Natural killer cell (primary cell): ENCODE measurements around the gene ZNF138. TPM values are rescaled to one million over a fixed set of nuclear protein-coding genes. Genes with fewer than 3 reads are reported as not detected.

ENCODE experiments used
- ATAC-seq, 3 donors: fragments of 150-1000 bp in 2 of 3; fragments of 200-7000 bp in 1 of 3; cut with Tn5 transposase; 1 replicate in 1 of 3; 2 replicates in 2 of 3; pipeline ENCODE4 v1.10.0; 2021; ENCODE audit warnings: mild to moderate bottlenecking in 2 of 3, moderate library complexity in 2 of 3
- DNase-seq, 2 donors: peaks; one replicate each; pipeline versions ENCODE4 v3.0.0 to v3.0.0-alpha.2; 2013 to 2021; ENCODE audit warnings: mixed read lengths in 1 of 2
- H3K27ac ChIP-seq: one replicate; pipeline ENCODE4 v1.5.1; 2013; ENCODE audit warnings: mild to moderate bottlenecking, low read length
- H3K27me3 ChIP-seq: one replicate; pipeline ENCODE4 v1.6.1; 2013; ENCODE audit warnings: low read length; ENCODE audit not compliant: control insufficient read depth, insufficient read depth
- H3K36me3 ChIP-seq: one replicate; pipeline ENCODE4 v1.6.1; 2013; ENCODE audit warnings: low read length; ENCODE audit not compliant: control insufficient read depth, insufficient read depth
- H3K4me1 ChIP-seq: one replicate; pipeline ENCODE4 v1.6.1; 2013; ENCODE audit warnings: low read length; ENCODE audit not compliant: control insufficient read depth, insufficient read depth
- H3K4me3 ChIP-seq: one replicate; pipeline ENCODE4 v1.5.1; 2013; ENCODE audit warnings: low read length
- H3K9me3 ChIP-seq: one replicate; pipeline ENCODE4 v1.6.1; 2013; ENCODE audit warnings: low read length; ENCODE audit not compliant: control insufficient read depth, insufficient read depth
- H3K27ac Mint-ChIP-seq, 2 donors: one replicate each; pipeline ENCODE4 v1.8.0; 2022; ENCODE audit warnings: mild to moderate bottlenecking in 2 of 2, mixed read lengths in 2 of 2, moderate library complexity in 1 of 2
- H3K27me3 Mint-ChIP-seq, 2 donors: one replicate each; pipeline ENCODE4 v1.8.0; 2022; ENCODE audit warnings: low read depth in 2 of 2, mixed read lengths in 2 of 2
- H3K36me3 Mint-ChIP-seq: one replicate; pipeline ENCODE4 v1.8.0; 2022; ENCODE audit warnings: mixed read lengths
- H3K4me1 Mint-ChIP-seq, 2 donors: one replicate each; pipeline ENCODE4 v1.8.0; 2022; ENCODE audit warnings: mixed read lengths in 2 of 2
- H3K4me3 Mint-ChIP-seq: one replicate; pipeline ENCODE4 v1.8.0; 2022; ENCODE audit warnings: mild to moderate bottlenecking, moderate library complexity, mixed read lengths
- H3K9me3 Mint-ChIP-seq, 2 donors: one replicate each; pipeline ENCODE4 v1.8.0; 2022; ENCODE audit warnings: mixed read lengths in 2 of 2
- WGBS: methylation state at CpG from one replicate; pipeline ENCODE4 v1.1.7; 2013; ENCODE audit warnings: missing lambda C conversion rate; ENCODE audit not compliant: insufficient coverage; 5-methylcytosine and 5-hydroxymethylcytosine counted together
- intact Hi-C: fragments of 100-400 bp; cut with micrococcal nuclease; formaldehyde crosslinking; loops from one replicate; pipeline ENCODE4 v1.14.2; 2022
- total RNA-seq, 4 donors: library from RNA; stranded (reverse); fragments of 120-200 nt in 1 of 4; gene quantifications; one replicate each; pipeline versions ENCODE4 v1.2.3 to v1.2.4, GENCODE V29; 2013 to 2022
- TF ChIP-seq, protein P1 (sequence below): fragments of 200-600 bp; IDR thresholded peaks from one replicate; pipeline ENCODE4 v1.8.0; 2022; ENCODE audit warnings: antibody characterized with exemption

The ZNF138 gene
- total RNA-seq, 3 donors from 2014 or later (not counting 1 experiment from before 2014, with no cell fraction given), result 6.0 to 11.4 (median 8.0) TPM

DNA sequence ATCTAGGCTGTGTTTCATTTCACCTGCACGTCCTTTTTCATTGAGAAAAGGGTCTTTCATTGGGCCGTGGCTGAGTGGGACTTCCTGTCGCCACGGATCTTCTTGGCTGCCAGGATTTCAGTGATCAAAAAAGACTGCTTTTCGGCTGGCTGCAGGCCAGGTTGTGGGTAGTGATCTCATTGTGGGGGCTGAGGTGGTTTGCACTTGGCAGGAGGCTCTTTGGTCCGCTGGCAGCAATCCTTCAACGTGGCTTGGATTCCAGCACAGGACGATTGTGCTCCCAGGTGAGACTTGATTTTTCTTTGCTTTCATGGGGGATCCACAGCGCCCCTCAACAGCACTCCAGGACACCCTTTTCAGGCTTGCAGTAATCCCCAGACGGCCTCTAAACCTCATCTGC lies 79.9 kb downstream of the ZNF138 start:
- no peaks in the 10 kb centered on the region for H3K36me3 Mint-ChIP-seq

DNA sequence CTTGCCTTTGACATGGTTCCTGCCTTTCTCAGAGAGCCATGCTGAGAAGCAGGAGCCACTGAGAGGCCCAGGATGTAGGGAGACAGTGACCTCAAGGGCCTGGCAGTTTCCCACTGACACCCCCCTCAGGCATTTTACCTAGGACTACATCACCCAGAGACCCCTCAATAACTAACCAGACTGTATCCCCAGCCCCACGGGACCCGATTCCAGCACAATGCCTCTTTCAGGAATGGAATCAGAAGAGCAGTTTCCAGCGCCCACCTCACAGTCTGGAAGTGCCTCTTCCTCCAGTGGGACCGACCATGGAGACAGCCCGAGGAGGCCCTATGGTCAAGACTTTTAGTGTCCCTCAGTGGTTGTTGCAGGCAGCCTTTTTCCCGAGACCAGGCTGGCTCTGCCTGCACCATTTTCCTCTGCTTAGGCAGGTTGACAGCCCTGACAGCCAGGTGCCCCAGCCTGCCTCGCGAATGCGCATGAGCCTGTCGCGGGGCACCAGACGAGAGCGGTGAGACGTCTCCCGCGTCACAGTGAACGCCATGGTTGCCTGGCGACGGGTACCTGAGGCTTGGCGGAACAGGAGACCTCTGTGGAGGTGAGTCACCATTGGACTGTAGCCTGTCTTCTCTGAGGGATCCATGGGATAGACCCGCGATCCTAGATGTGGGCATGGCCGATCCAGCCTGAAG lies 80.5 kb downstream of the ZNF138 start:
- H3K27me3 ChIP-seq, result peaks cover 3% of the 10 kb centered on the region
- DNase-seq (no peak), ATAC-seq (no peak)
- no peaks in the 10 kb centered on the region for H3K36me3 Mint-ChIP-seq
- peaks cover 0 to 16% of the 10 kb centered on the region in 2 donors for H3K4me1 Mint-ChIP-seq
- peaks cover 2 to 3% of the 10 kb centered on the region in 2 donors for H3K9me3 Mint-ChIP-seq
- WGBS, result 88% methylated on average over 23 of the region's 23 CpGs
- H3K4me1 ChIP-seq, result peaks cover 9% of the 10 kb centered on the region
- no peaks in the 10 kb centered on the region for H3K36me3 ChIP-seq
- peaks cover 13 to 15% of the 10 kb centered on the region in 2 donors for H3K27me3 Mint-ChIP-seq
- H3K27ac Mint-ChIP-seq, result no peak overlapping the region
- peaks cover 4% of the 10 kb centered on the region for H3K9me3 ChIP-seq
- H3K4me3 Mint-ChIP-seq, result no peak overlapping the region
- H3K27ac ChIP-seq, result no peak overlapping the region
- TF ChIP-seq, protein P1, sequence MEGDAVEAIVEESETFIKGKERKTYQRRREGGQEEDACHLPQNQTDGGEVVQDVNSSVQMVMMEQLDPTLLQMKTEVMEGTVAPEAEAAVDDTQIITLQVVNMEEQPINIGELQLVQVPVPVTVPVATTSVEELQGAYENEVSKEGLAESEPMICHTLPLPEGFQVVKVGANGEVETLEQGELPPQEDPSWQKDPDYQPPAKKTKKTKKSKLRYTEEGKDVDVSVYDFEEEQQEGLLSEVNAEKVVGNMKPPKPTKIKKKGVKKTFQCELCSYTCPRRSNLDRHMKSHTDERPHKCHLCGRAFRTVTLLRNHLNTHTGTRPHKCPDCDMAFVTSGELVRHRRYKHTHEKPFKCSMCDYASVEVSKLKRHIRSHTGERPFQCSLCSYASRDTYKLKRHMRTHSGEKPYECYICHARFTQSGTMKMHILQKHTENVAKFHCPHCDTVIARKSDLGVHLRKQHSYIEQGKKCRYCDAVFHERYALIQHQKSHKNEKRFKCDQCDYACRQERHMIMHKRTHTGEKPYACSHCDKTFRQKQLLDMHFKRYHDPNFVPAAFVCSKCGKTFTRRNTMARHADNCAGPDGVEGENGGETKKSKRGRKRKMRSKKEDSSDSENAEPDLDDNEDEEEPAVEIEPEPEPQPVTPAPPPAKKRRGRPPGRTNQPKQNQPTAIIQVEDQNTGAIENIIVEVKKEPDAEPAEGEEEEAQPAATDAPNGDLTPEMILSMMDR, result no peak
- no peak overlapping the region for H3K4me3 ChIP-seq
- intact Hi-C loops, result no loop called here

More for the DNA sequence above, 79.9 kb downstream of the ZNF138 start:
- Mint-ChIP-seq H3K27ac (no peak overlapping the region), H3K4me1 (peaks cover 0 to 16% of the 10 kb centered on the region in 2 donors), H3K27me3 (peaks cover 12 to 13% of the 10 kb centered on the region in 2 donors), H3K4me3 (no peak overlapping the region), H3K9me3 (peaks cover 2 to 3% of the 10 kb centered on the region in 2 donors)
- 80% methylated on average over 10 of the region's 10 CpGs for WGBS
- peaks cover 9% of the 10 kb centered on the region for H3K4me1 ChIP-seq
- intact Hi-C loops, result no loop called here
- no peaks in the 10 kb centered on the region for H3K36me3 ChIP-seq
- no peak overlapping the region for H3K27ac ChIP-seq
- no peak for DNase-seq
- H3K9me3 ChIP-seq, result peaks cover 4% of the 10 kb centered on the region
- ATAC-seq, result no peak
- peaks cover 3% of the 10 kb centered on the region for H3K27me3 ChIP-seq
- TF ChIP-seq, protein P1, result no peak
- no peak overlapping the region for H3K4me3 ChIP-seq

DNA sequence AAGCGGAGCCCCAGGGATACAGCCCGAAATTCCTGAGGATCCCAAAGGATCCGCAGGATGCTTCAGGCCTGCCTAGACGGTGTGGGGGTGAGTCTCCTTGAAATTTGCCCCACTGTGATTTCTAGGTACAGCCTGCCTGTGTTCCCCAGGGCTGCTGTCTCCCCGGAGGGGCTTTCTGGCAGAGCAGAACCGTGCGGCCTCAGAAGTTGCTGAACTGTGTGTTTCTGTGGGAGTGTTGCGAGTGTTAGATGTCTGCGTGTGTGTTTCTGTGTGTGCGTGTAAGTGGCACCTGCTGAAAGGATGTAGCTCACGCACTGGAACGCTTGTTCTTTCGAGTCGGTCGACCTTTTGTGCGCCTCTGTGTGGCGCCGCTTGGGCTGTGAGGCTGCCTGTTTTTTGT lies 81.0 kb downstream of the ZNF138 start:
- TF ChIP-seq, protein P1, result no peak
- WGBS, result 91% methylated on average over 18 of the region's 18 CpGs
- Histone ChIP-seq H3K4me3 (no peak overlapping the region), H3K27ac (no peak overlapping the region), H3K9me3 (peaks cover 4% of the 10 kb centered on the region), H3K36me3 (no peaks in the 10 kb centered on the region), H3K27me3 (peaks cover 3% of the 10 kb centered on the region), H3K4me1 (peaks cover 9% of the 10 kb centered on the region)
- no peak for DNase-seq
- ATAC-seq, result no peak
- Mint-ChIP-seq H3K4me3 (no peak overlapping the region), H3K4me1 (peaks cover 0 to 16% of the 10 kb centered on the region in 2 donors), H3K9me3 (peaks cover 2% of the 10 kb centered on the region in 2 donors), H3K27ac (no peak overlapping the region), H3K27me3 (peaks cover 13 to 15% of the 10 kb centered on the region in 2 donors), H3K36me3 (no peaks in the 10 kb centered on the region)
- intact Hi-C loops, result no loop called here
